ENCODE measurements around the gene COL4A3.
"Not testable (repeated sequence)": the region's sequence is repeated elsewhere in the genome, so short reads cannot be mapped to it uniquely, and the experiment has no call there.

COL4A3 gene

GRCh38 chr2:227160164-227160563 lies 4.3 kb upstream of the COL4A3 start:
- DNase-seq, result no peak

- DNase-seq, result no peak
Observed at GRCh38 chr2:227161947-227162346, 2.5 kb upstream of the COL4A3 start.

GRCh38 chr2:227163485-227163997 lies 883 bp upstream of the COL4A3 start:
- DNase-seq, result no peak

GRCh38 chr2:227164763-227165291 lies 403 bp downstream of the COL4A3 start:
- no peak for DNase-seq

GRCh38 chr2:227171779-227172178 lies 7.4 kb downstream of the COL4A3 start:
- not testable (repeated sequence) for DNase-seq

GRCh38 chr2:227177592-227178336 lies 13.3 kb downstream of the COL4A3 start:
- no peak for DNase-seq

GRCh38 chr2:227179988-227180685 lies 15.7 kb downstream of the COL4A3 start:
- no peak for DNase-seq

GRCh38 chr2:227180770-227181169 lies 16.3 kb downstream of the COL4A3 start:
- no peak for DNase-seq

GRCh38 chr2:227182765-227183164 lies 18.3 kb downstream of the COL4A3 start:
- DNase-seq, result no peak

GRCh38 chr2:227183657-227184367 lies 19.4 kb downstream of the COL4A3 start:
- DNase-seq, result no peak

GRCh38 chr2:227185615-227186232 lies 21.3 kb downstream of the COL4A3 start:
- DNase-seq, result no peak

GRCh38 chr2:227186751-227187150 lies 22.3 kb downstream of the COL4A3 start:
- no peak for DNase-seq

GRCh38 chr2:227188292-227188691 lies 23.9 kb downstream of the COL4A3 start:
- DNase-seq, result no peak

- no peak for DNase-seq
Observed at GRCh38 chr2:227191367-227191766, 26.9 kb downstream of the COL4A3 start.

GRCh38 chr2:227192491-227192890 lies 28.1 kb downstream of the COL4A3 start:
- DNase-seq, result no peak

GRCh38 chr2:227194219-227194618 lies 29.8 kb downstream of the COL4A3 start:
- DNase-seq, result no peak

GRCh38 chr2:227198866-227199265 lies 34.4 kb downstream of the COL4A3 start:
- DNase-seq, result no peak

GRCh38 chr2:227201771-227202170 lies 37.3 kb downstream of the COL4A3 start:
- no peak for DNase-seq

- DNase-seq, result no peak
Observed at GRCh38 chr2:227204452-227204851, 40.0 kb downstream of the COL4A3 start.

GRCh38 chr2:227205701-227206100 lies 41.3 kb downstream of the COL4A3 start:
- DNase-seq, result no peak

- DNase-seq, result no peak
Observed at GRCh38 chr2:227206406-227206805, 42.0 kb downstream of the COL4A3 start.

- DNase-seq, result no peak
Observed at GRCh38 chr2:227207573-227207972, 43.1 kb downstream of the COL4A3 start.

GRCh38 chr2:227214622-227215041 lies 50.2 kb downstream of the COL4A3 start:
- no peak for DNase-seq
